ENCODE data around the gene VTN.

The VTN gene

GRCh38 chr17:28370035-28370743 is at the start of gene VTN:
Gene VTN, minus strand, starts transcription at chr17:28370307. Its CDS starts 104 bp downstream, at chr17:28370203.
- ATAC-seq (ENCODE audit: low read depth) (no peak), DNase-seq (ENCODE audit: low spot score) (no peak)
- H3K27me3 ChIP-seq (ENCODE audit: insufficient read depth, poor library complexity, severe bottlenecking) = no peaks in the 10 kb centered on the region
- peak within 1 kb of the TSS; percentile 31 for H3K4me3 ChIP-seq (ENCODE audit: severe bottlenecking)
- no peaks in the 10 kb centered on the region for H3K9me3 ChIP-seq (ENCODE audit: severe bottlenecking)
- H3K36me3 ChIP-seq (ENCODE audit: low read depth) = no peaks in the 10 kb centered on the region
- H3K4me1 ChIP-seq (ENCODE audit: insufficient read depth, poor library complexity, severe bottlenecking) = peaks cover 6% of the 10 kb centered on the region
- H3K27ac ChIP-seq (ENCODE audit: poor library complexity, severe bottlenecking) = peak within 1 kb of the TSS; percentile 31
- TF ChIP-seq CTCF (IDR thresholded peaks at IDR 0.05; ENCODE audit: poor library complexity, severe bottlenecking) = peak; percentile 8

- Histone ChIP-seq H3K27ac (ENCODE audit: poor library complexity, severe bottlenecking) (no peak overlapping the region), H3K27me3 (ENCODE audit: insufficient read depth, poor library complexity, severe bottlenecking) (no peaks in the 10 kb centered on the region), H3K9me3 (ENCODE audit: severe bottlenecking) (no peaks in the 10 kb centered on the region), H3K4me3 (ENCODE audit: severe bottlenecking) (no peak overlapping the region), H3K36me3 (ENCODE audit: low read depth) (no peaks in the 10 kb centered on the region), H3K4me1 (ENCODE audit: insufficient read depth, poor library complexity, severe bottlenecking) (no peaks in the 10 kb centered on the region)
- TF ChIP-seq CTCF (IDR thresholded peaks at IDR 0.05; ENCODE audit: poor library complexity, severe bottlenecking) = peak; percentile 88
- ATAC-seq (ENCODE audit: low read depth) (peak; percentile 96), DNase-seq (ENCODE audit: low spot score) (no peak)
Measured at GRCh38 chr17:28416703-28417311, 46.7 kb upstream of the VTN start.

- Histone ChIP-seq H3K27ac (ENCODE audit: poor library complexity, severe bottlenecking) (no peak overlapping the region), H3K4me1 (ENCODE audit: insufficient read depth, poor library complexity, severe bottlenecking) (no peaks in the 10 kb centered on the region), H3K27me3 (ENCODE audit: insufficient read depth, poor library complexity, severe bottlenecking) (no peaks in the 10 kb centered on the region), H3K4me3 (ENCODE audit: severe bottlenecking) (no peak overlapping the region), H3K9me3 (ENCODE audit: severe bottlenecking) (no peaks in the 10 kb centered on the region), H3K36me3 (ENCODE audit: low read depth) (no peaks in the 10 kb centered on the region)
- DNase-seq (ENCODE audit: low spot score) = no peak
- no peak for TF ChIP-seq CTCF (IDR thresholded peaks at IDR 0.05; ENCODE audit: poor library complexity, severe bottlenecking)
- ATAC-seq (ENCODE audit: low read depth) = no peak
Measured at GRCh38 chr17:28415886-28416285, 45.8 kb upstream of the VTN start.

GRCh38 chr17:28413804-28414203 is 43.7 kb upstream of the VTN start:
- no peak for ATAC-seq (ENCODE audit: low read depth)
- no peak for TF ChIP-seq CTCF (IDR thresholded peaks at IDR 0.05; ENCODE audit: poor library complexity, severe bottlenecking)
- Histone ChIP-seq H3K4me3 (ENCODE audit: severe bottlenecking) (no peak overlapping the region), H3K27me3 (ENCODE audit: insufficient read depth, poor library complexity, severe bottlenecking) (no peaks in the 10 kb centered on the region), H3K9me3 (ENCODE audit: severe bottlenecking) (no peaks in the 10 kb centered on the region), H3K36me3 (ENCODE audit: low read depth) (no peaks in the 10 kb centered on the region), H3K27ac (ENCODE audit: poor library complexity, severe bottlenecking) (no peak overlapping the region), H3K4me1 (ENCODE audit: insufficient read depth, poor library complexity, severe bottlenecking) (peaks cover 6% of the 10 kb centered on the region)
- no peak for DNase-seq (ENCODE audit: low spot score)

- peaks cover 20% of the 10 kb centered on the region for H3K4me1 ChIP-seq (ENCODE audit: insufficient read depth, poor library complexity, severe bottlenecking)
- H3K36me3 ChIP-seq (ENCODE audit: low read depth) = no peaks in the 10 kb centered on the region
- no peak overlapping the region for H3K4me3 ChIP-seq (ENCODE audit: severe bottlenecking)
- ATAC-seq (ENCODE audit: low read depth) (no peak), DNase-seq (ENCODE audit: low spot score) (no peak)
- H3K27ac ChIP-seq (ENCODE audit: poor library complexity, severe bottlenecking) = no peak overlapping the region
- TF ChIP-seq CTCF (IDR thresholded peaks at IDR 0.05; ENCODE audit: poor library complexity, severe bottlenecking) = no peak
- H3K27me3 ChIP-seq (ENCODE audit: insufficient read depth, poor library complexity, severe bottlenecking) = no peaks in the 10 kb centered on the region
- H3K9me3 ChIP-seq (ENCODE audit: severe bottlenecking) = no peaks in the 10 kb centered on the region
Measured at GRCh38 chr17:28412099-28412498, 42.0 kb upstream of the VTN start.
